RKO (cell line): ENCODE measurements around the gene PRR23E.

Experiments used
- DNase-seq: peaks from one replicate; pipeline ENCODE4 v3.0.0-alpha.2; 2016; ENCODE audit warnings: low spot score

The PRR23E gene, protein sequence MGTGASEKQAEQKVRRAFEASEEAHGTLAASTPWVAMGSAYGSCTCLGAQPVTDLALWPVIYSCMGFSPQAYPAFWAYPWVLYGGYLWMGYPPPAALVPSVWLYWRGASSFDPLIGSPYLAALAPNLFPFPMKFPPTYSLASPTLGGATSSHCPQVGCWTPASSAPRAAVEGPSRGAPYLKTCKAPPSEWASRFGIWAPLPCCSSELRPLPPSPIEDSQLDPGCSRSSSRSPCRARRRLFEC

DNA sequence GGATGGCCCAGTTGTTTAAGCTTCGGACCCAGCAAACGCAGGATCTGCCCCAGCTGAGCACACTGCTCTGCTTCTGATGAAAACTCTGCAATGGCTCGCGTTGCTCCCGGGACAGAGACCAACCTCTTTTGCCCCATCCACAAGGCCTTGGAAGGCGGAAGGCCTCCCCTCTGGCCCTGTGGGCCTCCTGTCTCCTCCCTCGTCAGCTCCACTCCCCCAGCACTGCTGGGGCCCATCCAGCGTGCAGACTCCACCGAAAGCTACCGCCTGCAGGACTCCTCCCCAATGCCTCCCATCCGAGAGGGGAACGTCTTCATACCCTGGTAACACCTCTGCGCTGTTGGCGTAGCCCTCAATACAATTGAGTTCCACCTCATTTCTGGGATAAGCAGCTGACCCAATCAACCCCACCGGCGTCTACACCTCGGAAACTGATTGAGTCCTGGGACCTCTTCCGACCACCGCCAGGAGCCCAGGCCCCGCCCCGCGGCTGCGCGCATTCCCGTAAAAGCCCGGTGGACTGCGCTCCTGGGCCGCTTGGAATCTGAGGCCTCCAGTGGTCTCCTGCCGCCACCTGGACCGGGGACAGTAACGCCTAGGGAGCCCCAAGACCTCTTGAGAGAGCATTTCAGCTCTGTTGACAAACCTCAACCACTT, at the start of gene PRR23E:
TSS of gene PRR23E (plus strand) at position 556 of the 657 bp plus-strand sequence. CDS start 3,555 bp downstream, outside the sequence.
- no peak for DNase-seq

DNA sequence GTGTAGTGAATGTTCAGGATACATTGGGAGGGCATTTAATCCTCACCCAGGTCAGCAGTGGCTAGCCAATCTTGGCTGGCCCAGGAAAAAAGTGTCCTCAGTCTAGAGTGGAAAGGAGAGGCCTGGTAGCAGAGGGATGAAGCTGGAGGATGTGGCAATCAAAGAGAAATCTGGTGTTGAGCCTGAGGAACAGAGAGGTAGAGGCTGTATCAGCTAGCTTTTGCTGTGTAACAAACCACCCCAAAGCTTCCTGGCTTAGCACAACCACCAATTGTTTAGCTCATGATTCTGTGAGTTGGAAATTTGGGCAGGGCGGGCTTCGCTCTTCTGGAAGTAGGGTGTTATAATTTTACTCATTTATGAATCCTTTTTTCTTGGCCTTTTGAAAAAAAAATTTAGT, 49.8 kb upstream of the PRR23E start:
- DNase-seq: no peak

DNA sequence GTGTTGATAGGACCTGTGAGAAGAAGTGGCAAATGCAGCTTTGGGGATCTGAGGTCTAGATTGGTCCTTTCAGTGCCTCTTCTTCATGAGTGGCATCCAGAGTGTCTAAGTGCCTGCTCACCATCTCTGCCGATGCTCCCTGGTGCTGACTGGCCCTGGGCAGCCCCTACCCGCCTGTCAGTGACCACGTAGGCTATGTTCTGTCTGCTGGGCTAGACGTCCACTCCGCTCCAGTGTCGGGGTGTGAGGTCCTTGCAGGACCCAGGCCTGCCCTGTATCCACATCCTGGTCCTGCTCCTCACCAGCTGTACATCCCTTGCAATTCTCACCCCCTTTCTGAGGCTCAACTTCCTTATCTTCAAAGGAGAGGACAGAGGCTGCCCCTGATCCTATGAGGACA, 48.3 kb upstream of the PRR23E start:
- DNase-seq: no peak

DNA sequence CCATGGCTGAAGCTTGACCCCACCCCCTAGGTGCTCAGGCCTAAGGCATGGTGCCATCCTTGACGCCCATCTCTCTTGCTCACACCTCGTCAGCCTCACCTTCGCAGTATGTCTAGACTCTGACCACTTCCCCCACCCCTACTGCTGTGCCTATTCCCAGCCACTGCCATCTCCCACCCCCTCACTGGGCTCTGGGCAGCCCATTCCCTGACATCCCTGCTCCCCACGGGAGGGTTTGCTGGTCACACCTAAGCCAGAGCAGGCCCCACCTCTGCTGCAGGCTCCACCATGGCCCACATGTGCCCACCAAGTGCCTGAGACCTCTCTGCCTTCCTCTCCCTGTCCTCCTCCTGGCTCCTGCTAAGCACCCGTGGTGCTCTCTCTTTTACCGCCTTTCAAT, 47.7 kb upstream of the PRR23E start:
- DNase-seq: no peak

DNA sequence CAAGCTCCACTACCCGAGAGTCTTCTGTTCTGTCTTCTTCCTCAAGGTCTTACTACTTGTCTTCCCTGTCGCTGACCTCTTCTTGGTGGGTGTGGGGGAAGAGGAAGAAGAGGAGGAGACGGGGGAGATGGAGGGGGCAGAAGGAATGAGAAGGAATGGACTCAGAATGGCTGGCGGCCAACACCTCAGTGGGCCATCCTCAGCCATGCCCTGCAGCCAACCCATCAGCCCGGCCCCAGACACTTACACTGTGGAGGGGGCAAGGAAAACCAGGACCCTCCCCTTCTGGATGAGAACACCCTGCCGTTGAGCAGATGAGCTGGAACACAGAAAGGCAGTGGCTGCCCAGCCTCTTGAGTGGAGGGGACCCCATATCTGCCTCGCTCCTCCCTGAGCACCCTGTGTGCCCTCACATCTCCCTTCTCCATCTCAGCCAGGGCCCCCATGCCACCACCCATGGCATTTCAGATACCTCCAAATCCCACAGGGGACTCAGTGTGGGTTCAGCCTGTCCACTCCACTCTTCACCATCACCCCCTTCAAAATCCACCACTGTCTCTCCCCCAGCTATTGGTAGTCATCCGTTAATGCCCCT, 45.5 kb upstream of the PRR23E start:
- DNase-seq: no peak

DNA sequence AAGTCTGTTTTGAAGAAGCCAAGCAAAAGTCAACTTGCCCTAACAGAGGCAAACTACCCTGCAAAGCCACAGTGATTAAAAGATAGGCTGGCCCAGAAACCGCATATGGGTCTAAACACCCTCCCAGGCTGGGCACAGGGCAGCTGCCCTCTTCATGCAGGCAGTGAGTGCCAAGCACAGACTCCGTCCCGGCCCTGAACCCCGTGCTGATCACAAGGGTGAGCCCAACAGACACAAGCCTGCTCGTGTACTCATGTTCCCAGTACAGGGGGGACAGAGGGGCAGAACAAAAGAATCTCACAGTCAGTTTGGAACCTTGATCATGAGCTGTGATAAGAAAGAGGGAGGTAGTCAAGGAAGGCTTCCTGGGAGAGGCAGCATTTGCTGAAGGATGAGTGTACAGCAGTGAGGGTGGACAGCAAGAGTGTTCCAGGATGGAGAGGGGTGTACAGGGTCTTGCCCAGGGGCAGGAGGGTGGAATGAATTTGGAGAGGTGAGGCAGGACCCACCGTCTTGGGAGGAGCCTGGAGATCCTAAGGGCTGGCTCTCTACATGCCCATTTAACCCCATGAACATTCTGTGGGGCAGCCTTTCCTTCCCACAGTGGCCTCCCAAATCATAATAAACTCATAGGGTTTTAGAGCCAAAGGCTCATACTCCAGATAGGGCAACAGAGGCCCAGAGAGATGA, 43.2 kb upstream of the PRR23E start:
- DNase-seq: no peak

DNA sequence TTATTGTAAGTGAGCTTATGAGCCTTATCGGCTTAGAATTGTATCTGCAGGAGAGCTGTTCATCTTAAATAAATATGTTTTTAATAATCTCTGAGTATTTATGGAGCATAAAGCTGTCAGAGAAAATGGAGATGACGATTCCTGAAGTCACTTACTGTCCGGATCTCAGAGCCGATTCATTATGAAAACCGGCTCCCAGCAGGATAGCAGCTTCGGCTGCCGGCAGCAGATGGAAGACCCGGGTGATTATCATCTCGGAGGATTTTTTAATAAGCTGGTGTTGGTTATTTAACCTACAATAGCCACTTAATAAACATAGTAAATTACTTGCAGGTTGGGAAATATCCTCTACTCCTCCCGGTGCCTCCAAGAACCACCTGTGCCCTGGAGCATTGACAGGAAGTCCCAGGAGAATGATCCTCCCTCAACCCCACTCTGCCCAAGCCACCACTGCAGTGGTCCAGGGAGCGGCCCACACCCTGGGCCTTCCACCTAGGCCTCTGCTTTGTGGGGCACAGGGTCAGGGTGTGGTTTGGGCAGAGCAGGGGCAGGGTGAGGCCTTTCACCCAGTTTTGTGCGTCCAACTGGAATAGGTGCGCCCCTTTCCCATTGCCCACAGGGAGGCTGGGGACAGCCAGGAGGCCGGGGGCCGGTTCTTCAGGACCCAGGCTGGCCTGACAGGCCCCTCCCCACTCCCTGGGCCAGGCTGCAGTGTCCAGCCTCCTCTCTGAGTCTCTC, 42.2 kb upstream of the PRR23E start:
- no peak for DNase-seq

DNA sequence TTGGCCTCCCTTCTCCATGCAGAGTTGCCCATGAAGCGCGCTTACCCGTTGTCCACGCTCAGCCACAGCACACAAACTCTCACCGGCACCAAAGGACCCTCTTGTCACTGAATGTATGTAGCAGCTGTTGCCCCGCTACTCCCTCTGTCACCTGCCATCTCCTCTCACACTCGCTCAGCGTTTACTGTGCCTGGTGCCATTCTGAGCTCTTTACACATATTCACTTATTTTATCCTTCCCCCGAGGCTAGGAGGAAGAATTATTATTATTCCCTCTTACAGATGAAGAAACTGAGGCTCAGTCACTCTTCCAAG, 41.7 kb upstream of the PRR23E start:
- DNase-seq: no peak

DNA sequence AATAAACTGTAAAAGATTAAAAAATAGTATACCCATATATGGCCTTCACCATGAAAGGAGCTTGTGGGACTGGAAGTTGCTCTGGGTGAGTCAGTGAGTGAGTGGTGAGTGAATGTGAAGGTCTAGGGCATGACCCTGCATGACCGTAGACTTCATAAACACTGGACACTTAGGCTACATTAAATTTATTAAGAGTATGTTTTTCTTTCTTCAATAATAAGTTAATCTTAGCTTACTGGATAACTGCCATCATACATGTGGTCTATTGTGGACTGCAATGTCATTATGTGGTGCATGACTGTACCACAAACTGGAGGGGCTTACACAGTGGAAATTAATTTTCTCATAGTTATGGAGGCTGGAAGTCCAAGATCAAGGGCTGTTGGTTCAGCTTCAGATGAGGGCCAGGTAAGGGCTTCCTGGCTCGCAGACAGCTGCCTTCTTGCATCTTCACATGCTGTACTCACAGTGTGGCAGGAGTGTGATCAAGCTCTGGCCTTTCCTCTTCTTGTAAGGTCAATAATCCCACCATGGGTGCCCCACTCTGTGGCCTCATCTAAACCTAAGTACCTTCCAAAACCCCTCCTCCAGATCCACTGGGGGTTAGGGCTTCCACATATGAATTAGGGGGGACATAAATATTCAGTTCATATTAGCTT, 40.8 kb upstream of the PRR23E start:
- peak; percentile 2 for DNase-seq

DNA sequence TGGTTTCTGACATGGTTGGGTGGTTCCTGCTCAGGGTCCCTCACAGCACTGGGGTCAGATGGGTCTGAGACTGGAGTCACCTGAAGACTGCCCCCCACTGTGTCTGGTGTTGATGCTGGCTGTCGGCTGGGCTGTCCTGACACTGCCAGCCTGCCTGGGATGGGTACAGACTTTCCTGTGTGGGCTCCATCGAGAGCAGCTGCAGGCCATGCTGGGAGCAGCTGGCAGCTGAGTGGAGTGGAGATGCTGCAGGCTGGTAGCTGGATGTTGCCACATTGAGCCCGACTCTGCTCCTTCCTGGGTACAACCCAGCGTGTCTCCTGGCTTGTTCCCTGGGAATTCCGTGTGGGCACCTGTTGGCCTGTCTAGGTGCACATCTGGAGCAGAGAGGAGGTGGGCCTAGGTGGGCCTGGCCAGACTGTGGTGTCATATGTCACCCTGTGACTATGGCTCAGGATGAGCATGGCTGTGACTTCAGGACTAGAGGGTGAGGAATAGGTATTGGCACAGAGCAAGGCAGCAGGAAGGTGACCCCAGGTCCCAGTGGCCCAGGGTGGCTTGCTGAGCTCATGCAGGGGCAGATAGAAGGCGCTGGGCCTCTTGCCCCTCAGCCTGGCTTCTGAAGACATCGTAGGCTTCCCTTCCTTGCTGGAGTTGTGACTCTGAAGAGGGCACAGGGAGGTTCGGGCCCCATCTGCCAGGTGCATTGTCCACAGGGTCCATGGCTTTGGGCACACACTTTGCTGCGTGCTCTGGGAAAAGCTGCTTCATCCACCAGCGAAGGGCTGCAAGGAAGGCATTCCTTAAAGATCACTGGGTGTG, 40.0 kb upstream of the PRR23E start:
- no peak for DNase-seq

DNA sequence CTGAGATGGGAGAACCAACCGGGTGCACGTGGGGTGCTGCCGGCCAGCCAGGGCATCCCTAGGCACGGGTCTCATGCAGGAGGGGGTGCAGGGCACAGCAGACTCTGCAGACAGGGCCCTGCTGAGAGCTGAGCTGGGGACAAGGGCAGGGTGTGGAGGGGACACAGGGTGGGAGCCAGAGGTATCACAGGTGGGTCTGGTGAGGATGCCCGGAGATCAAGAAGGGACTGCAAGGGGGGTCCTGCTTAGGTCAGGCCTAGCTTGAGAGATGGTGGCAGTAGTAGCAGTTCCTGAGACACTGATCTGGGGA, 39.5 kb upstream of the PRR23E start:
- DNase-seq: no peak

DNA sequence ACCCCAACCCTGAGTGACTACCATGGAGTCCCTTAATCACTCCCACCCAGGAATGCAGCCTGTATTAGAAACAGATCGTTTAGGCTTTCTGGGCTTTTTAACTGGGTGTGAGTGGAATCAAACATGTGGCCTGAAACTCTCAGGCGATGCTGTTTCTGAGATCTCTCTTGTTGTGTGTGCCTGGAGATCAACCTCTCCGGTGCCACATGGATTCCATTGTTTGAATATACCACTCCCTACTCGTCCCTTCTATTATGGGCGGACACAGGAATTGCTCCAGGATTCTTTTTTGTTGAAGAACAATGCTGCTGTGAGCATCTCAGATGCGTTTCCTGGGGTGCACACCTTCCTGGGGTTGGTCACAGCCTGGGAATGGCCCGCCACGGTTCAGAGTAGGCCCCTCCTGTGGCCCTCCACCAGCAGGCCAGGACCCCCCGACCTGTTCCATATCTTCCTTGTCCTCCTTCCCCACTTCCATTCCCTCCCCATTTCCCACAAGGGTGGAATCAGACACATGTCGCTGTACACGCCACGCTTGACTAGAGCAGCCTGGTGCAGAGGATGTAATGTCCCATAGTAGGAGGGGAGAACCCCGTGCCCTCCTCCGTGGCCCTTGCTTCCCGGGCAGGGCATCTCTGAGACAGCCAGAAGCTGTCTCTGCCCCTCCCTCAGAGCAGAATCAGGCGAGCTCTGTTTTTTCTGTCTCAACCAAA, 36.4 kb upstream of the PRR23E start:
- DNase-seq: no peak

DNA sequence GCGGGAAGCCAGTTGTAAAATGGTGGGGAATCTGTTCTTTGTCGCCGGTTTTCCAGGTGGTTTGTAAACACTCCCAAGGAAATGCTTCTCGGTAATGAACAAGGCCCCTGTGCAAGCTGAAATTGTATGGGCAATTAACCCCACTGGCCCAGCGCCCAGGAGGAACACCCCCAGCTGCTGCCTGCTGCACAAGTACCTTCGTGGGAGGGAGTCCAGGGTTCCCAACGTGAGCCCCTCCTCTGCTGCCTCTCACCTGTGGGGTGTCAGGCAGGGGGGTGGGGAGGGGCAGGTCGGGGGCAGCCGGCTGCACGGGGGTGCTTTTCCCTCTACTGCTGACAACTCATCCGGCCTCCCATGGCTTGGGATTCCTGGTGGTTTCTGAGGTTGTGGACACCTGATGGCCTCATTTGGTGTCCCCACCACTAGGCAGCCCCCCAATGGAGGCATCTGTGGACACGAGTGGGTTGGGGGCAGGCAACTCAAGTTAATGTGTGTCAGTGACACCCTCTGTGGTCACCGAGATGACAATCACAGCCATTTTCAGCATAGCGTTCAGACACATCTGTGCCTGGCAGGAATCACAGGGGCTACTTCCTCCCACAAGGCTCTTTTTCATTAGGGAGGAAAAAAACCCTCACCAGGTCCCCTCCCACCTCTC, 35.6 kb upstream of the PRR23E start:
- DNase-seq: no peak

DNA sequence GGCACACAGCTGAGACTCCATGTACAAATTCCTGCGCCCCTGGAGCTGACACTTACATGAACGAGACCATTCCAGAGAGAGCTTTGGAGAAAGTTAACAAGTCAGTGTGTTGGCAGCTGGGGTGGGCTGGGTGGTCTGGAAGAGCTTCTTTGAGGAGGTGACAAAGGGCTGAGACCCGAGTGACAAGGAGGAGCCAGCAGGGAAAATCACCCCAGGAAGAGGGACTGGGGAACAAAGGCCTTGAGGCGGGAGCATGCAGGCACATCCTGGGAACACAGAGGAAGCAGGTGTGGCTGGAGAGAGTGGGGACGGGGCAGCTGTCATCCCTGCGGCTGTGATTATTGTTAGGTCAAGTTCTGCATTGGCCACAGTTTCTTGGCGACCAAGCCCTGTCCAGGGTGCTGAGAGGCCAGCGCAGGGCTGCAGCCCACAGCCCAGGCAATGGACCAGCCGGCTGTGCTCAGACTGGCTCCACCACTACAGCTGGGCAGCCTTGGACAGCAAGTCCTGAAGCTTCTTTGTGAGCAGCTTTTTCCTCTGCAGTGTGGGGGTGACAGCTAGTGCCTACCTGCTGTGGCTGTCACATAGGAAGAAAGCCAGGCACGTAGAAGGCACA, 34.2 kb upstream of the PRR23E start:
- peak; percentile 44 for DNase-seq

DNA sequence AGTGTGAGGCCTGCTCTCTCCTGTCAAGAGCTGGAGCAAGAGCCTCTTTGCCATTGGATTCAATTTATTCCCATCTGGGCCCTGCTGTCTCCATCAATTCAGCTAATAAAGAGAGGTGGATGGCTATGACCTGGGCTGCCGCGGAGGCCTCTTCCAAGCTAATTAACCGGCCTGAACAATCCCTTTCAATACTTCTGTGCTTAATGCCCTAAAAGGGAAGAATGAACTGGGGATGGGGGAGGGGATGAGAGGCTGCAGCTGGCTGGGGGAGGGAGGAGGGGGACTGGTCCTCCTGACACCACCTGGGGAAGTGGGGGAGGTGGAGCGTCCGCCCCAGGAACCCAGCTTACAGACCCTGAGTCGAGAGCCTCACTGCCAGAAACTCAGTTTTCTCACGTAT, 33.4 kb upstream of the PRR23E start:
- no peak for DNase-seq

DNA sequence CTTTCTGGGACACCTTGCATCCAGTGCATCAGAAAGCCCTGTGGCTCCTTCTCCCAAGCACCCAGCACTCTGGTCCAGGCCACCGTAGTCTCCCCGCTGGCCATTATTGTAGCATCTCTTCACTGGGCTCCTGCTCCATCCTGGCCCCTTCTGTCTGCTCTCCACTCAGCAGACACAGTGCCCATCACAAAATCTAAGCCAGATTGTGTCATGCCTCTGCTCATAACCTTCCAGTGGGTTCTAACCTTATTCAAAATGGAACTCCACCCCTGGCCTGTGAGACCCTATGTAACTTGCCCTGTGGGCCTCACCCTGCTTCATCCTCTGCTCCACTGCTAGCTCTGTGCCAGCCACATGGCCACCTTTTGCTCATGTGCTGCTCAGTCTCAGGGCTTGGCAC, 31.7 kb upstream of the PRR23E start:
- DNase-seq: no peak

DNA sequence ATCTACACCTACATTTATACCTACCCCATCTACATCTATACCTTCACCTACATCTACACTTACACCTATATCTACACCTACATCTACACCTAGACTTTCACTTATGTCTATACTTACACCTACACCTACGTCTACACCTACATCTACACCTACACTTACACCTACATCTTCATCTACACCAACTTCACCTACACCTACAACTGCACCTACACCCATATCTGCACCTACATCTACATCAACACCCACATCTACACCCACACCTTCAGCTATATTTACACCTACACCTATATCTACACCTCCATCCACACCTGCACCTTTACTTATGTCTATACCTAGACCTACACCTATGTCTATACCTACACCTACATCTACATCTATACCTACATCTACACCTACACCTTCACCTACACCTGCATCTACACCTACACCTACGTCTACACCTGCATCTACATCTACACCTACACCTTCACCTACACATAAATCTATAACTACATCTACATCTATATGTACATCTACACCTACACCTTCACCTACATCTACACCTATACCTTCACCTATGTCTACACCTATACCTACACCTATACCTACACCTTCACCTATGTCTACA, 30.9 kb upstream of the PRR23E start:
- DNase-seq: no peak

DNA sequence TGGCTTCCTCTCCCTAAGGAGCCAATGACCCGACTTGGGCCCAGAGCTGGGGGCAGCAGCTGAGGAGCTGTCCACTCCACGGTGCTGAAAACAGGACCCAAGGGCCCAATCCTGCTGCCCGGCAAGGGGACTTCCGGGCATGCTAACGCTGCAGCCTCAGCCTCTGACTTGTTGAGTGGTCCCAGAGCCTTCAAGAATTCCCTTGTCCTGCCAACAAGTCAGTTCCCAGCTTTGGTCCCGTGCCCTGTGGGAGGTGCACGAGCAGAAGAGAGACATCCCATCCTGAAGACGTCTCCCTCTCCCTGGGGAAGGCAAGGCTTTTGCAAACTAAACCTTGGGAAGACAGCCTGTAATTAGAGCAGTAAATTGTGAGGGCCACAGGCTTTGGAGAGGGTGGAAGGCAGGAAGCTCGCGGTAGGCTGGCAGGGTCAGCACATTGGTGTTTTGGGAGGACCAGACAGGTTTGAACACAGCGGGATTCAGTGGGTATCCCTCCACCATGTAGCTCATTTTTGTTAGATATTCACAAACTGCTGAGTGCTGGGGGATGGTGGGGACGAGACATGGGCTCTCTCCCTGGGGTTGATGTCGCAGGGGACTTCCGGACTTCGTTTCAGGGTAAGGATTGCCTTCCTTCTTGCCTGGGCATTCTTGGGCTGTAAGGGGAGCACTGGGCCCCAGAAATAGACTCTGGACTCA, 29.8 kb upstream of the PRR23E start:
- no peak for DNase-seq

DNA sequence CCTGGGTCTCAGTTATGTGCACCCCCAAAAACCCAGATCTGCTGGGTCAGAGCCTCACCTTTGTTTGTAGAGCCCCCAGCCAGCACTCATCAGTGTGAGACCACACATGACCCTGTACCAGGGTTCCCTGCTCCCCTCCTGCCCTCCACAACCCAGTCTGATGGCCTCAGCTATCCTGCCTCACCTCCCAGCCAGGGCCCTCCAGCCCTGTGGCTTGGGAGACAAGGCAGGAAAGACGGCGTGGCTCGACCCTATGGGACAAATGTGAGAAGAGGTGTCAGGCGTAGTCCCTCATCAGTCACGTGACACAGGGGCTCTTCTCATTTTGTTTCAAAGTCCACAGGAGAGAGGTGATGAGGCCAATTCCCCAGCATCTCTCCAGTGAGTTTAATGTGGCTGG, 28.3 kb upstream of the PRR23E start:
- DNase-seq: no peak
